LHCN-M2 (cell line): ENCODE data around the gene SNTN. TPM values are rescaled to one million over a fixed set of nuclear protein-coding genes. Genes with fewer than 3 reads are reported as not detected.

Experiments used
- DNase-seq: peaks from one replicate; pipeline ENCODE4 v3.0.0-alpha.2; 2012; ENCODE audit warnings: low read depth
- total RNA-seq: library from RNA; depleted of rRNA; stranded (reverse); fragments of >200 nt; gene quantifications from 2 replicates; pipeline ENCODE4 v1.2.3, GENCODE V29; 2014; rRNA removed

SNTN gene
- total RNA-seq, 1 experiment from 2014 or later, result not detected

GRCh38 chr3:63673111-63673510 lies 20.6 kb downstream of the SNTN start:
- DNase-seq, result no peak

- DNase-seq, result no peak
Measured at GRCh38 chr3:63674586-63674985, 22.1 kb downstream of the SNTN start.

GRCh38 chr3:63679186-63679585 lies 26.7 kb downstream of the SNTN start:
- no peak for DNase-seq

- no peak for DNase-seq
Measured at GRCh38 chr3:63684081-63684480, 31.6 kb downstream of the SNTN start.

GRCh38 chr3:63685340-63685739 lies 32.9 kb downstream of the SNTN start:
- DNase-seq, result no peak

- DNase-seq, result no peak
Measured at GRCh38 chr3:63687278-63688225, 35.1 kb downstream of the SNTN start.

- DNase-seq, result no peak
Measured at GRCh38 chr3:63689285-63689684, 36.8 kb downstream of the SNTN start.

- no peak for DNase-seq
Measured at GRCh38 chr3:63693351-63693750, 40.9 kb downstream of the SNTN start.

GRCh38 chr3:63705092-63705645 lies 52.7 kb downstream of the SNTN start:
- DNase-seq, result no peak

GRCh38 chr3:63706321-63707085 lies 54.0 kb downstream of the SNTN start:
- DNase-seq, result no peak

GRCh38 chr3:63707731-63708130 lies 55.3 kb downstream of the SNTN start:
- no peak for DNase-seq

GRCh38 chr3:63709576-63709975 lies 57.1 kb downstream of the SNTN start:
- DNase-seq, result no peak

Other genes starting within 250 kb of the SNTN start
- gene C3orf49, start 166.6 kb downstream of the SNTN start, total RNA-seq, result not detected in 2 replicates
- gene THOC7, start 211.1 kb downstream of the SNTN start, total RNA-seq, result 64.6 and 67.8 TPM in 2 replicates
- gene ATXN7, start 211.2 kb downstream of the SNTN start, total RNA-seq, result 7.8 and 10.4 TPM in 2 replicates